Measurements from ENCODE around the gene SH3BGRL3. TPM values are rescaled to one million over a fixed set of nuclear protein-coding genes. Genes with fewer than 3 reads are reported as not detected.

The SH3BGRL3 gene
- total and polyA plus RNA-seq, 7 donors: 32.9 to 575 (median 41.5) TPM

GRCh38 chr1:26276432-26276838, 3.5 kb upstream of the SH3BGRL3 start:
- intact Hi-C loops (cut with DNase I): loop anchor here (5.0 kb wide), 3 partner anchors 109 to 196 kb away; partner anchors contain the start of genes C1orf232, DHDDS, HMGN2 and ZNF593
- no peak for DNase-seq
- H3K36me3 ChIP-seq: peaks cover 0 to 5% (median 2%) of the 10 kb centered on the region in 4 donors
- peak overlapping the region; percentile 69 to 98 (median 84) for H3K27ac ChIP-seq
- 51 to 71% methylated on average over 2 of the region's 2 CpGs for WGBS, 2 donors
- no peaks in the 10 kb centered on the region for H3K9me3 ChIP-seq
- H3K4me3 ChIP-seq: no peak overlapping the region
- no peaks in the 10 kb centered on the region for H3K27me3 ChIP-seq
- H3K4me1 ChIP-seq: peaks cover 0 to 48% (median 38%) of the 10 kb centered on the region in 4 donors
- no peak for TF ChIP-seq EP300 (IDR thresholded peaks at IDR 0.05)
- TF ChIP-seq CTCF (IDR thresholded peaks at IDR 0.05): no peak

GRCh38 chr1:26277261-26277661, 2.6 kb upstream of the SH3BGRL3 start:
- no peak overlapping the region for H3K4me3 ChIP-seq
- H3K27ac ChIP-seq: peak overlapping the region; percentile 76 to 98 (median 91)
- TF ChIP-seq POLR2AphosphoS5 (IDR thresholded peaks at IDR 0.05): no peak
- peak in 1 of 2 donors; percentile 22 for TF ChIP-seq POLR2A (IDR thresholded peaks at IDR 0.05)
- WGBS, 2 donors: 18 to 68% methylated on average over 3 of the region's 3 CpGs
- peaks cover 0 to 5% (median 2%) of the 10 kb centered on the region in 4 donors for H3K36me3 ChIP-seq
- DNase-seq: no peak
- H3K9me3 ChIP-seq: no peaks in the 10 kb centered on the region
- H3K27me3 ChIP-seq: no peaks in the 10 kb centered on the region
- peaks cover 0 to 55% (median 46%) of the 10 kb centered on the region in 4 donors for H3K4me1 ChIP-seq
- intact Hi-C loops (cut with DNase I): loop anchor here (5.0 kb wide), 3 partner anchors 110 to 195 kb away; partner anchors contain the start of genes C1orf232, DHDDS, HMGN2 and ZNF593

- no peak for DNase-seq
- Histone ChIP-seq H3K27me3 (no peaks in the 10 kb centered on the region), H3K27ac (peak overlapping the region; percentile 88 to 98 (median 91)), H3K36me3 (peaks cover 0 to 5% (median 2%) of the 10 kb centered on the region in 4 donors), H3K9me3 (no peaks in the 10 kb centered on the region), H3K4me3 (no peak overlapping the region), H3K4me1 (peaks cover 0 to 57% (median 48%) of the 10 kb centered on the region in 4 donors)
- no peak for TF ChIP-seq EP300 (IDR thresholded peaks at IDR 0.05)
- TF ChIP-seq POLR2A (IDR thresholded peaks at IDR 0.05): no peak
- no peak for TF ChIP-seq POLR2AphosphoS5 (IDR thresholded peaks at IDR 0.05)
- TF ChIP-seq CTCF (IDR thresholded peaks at IDR 0.05): no peak
- intact Hi-C loops (cut with DNase I): loop anchor here (5.0 kb wide), 3 partner anchors 110 to 195 kb away; partner anchors contain the start of genes C1orf232, DHDDS, HMGN2 and ZNF593
- 29 to 84% methylated on average over 1 of the region's 1 CpG for whole genome bisulfite sequencing, 2 donors
These were observed 2.2 kb upstream of the SH3BGRL3 start for GRCh38 chr1:26277719-26278118.

- Histone ChIP-seq H3K4me3 (no peak overlapping the region), H3K36me3 (peaks cover 0 to 5% (median 2%) of the 10 kb centered on the region in 4 donors), H3K27ac (peak overlapping the region; percentile 88 to 98 (median 91)), H3K27me3 (no peaks in the 10 kb centered on the region), H3K9me3 (no peaks in the 10 kb centered on the region), H3K4me1 (peaks cover 0 to 59% (median 49%) of the 10 kb centered on the region in 4 donors)
- no peak for DNase-seq
- TF ChIP-seq POLR2A (IDR thresholded peaks at IDR 0.05) (no peak), POLR2AphosphoS5 (IDR thresholded peaks at IDR 0.05) (no peak), EP300 (IDR thresholded peaks at IDR 0.05) (no peak), CTCF (IDR thresholded peaks at IDR 0.05) (no peak)
- 7 to 41% methylated on average over 4 of the region's 4 CpGs for WGBS, 2 donors
- intact Hi-C loops (cut with DNase I): loop anchor here (5.0 kb wide), 3 partner anchors 111 to 194 kb away; partner anchors contain the start of genes C1orf232, DHDDS, HMGN2 and ZNF593
These were observed 1.6 kb upstream of the SH3BGRL3 start for GRCh38 chr1:26278303-26278702.

- WGBS, 2 donors: 10 to 38% methylated on average over 9 of the region's 9 CpGs
These were observed 996 bp upstream of the SH3BGRL3 start for GRCh38 chr1:26278724-26279455.

More at GRCh38 chr1:26278724-26279455, 996 bp upstream of the SH3BGRL3 start:
- peak overlapping the region; percentile 88 to 98 (median 91) for H3K27ac ChIP-seq
- peak in 2 of 4 donors; percentile 26 to 45 for TF ChIP-seq POLR2AphosphoS5 (IDR thresholded peaks at IDR 0.05)
- no peak for TF ChIP-seq POLR2A (IDR thresholded peaks at IDR 0.05)
- H3K4me1 ChIP-seq: peaks cover 0 to 59% (median 49%) of the 10 kb centered on the region in 4 donors
- no peaks in the 10 kb centered on the region for H3K9me3 ChIP-seq
- DNase-seq: no peak
- intact Hi-C loops (cut with DNase I): loop anchor here (5.0 kb wide), 3 partner anchors 112 to 193 kb away; partner anchors contain the start of genes C1orf232, DHDDS, HMGN2 and ZNF593
- H3K27me3 ChIP-seq: no peaks in the 10 kb centered on the region
- H3K4me3 ChIP-seq: peak overlapping the region; percentile 72 to 84 (median 77)
- H3K36me3 ChIP-seq: peaks cover 0 to 5% (median 2%) of the 10 kb centered on the region in 4 donors
